ENCODE data around the gene UPK2.
A peak's percentile ranks its signal among the peaks of the same experiment; 100 is the strongest.
"Not testable (repeated sequence)": the region's sequence is repeated elsewhere in the genome, so short reads cannot be mapped to it uniquely, and the experiment has no call there.

Gene UPK2

GRCh38 chr11:118935376-118935775 is 20.7 kb upstream of the UPK2 start:
- DNase-seq, result no peak

- DNase-seq, result no peak
These were observed 17.4 kb upstream of the UPK2 start for GRCh38 chr11:118938491-118939403.

DNA sequence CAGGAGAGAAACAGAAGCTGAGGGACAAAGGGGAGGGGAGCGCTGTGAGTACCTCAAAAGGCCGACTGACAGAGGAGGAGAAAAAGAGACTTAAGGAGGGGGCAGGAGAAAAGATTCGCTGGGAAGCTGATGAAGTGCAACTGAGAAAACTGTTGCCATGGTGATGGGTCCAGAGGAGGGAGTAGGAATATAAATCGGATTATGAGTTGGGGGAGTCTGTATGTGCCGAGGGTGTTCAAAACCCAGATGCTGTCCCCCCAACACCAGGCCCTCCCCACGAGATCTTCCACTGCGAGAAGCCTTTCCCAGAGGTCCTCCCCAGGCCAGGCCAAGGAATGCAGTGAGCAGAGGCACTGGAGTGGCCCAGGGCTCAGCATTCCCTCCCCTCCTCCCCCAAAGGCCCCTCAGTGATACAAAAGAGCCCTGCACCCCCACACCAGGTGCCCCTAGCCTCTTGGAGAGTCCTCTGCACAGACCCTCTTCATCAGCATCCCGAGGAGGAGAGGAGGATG is 16.6 kb upstream of the UPK2 start:
- DNase-seq, result peak in 2 of 51 donors; percentile 15 to 27

- DNase-seq, result peak in 16 of 51 donors; percentile 23 to 60 (median 33)
These were observed 16.0 kb upstream of the UPK2 start for GRCh38 chr11:118939953-118940598.

DNA sequence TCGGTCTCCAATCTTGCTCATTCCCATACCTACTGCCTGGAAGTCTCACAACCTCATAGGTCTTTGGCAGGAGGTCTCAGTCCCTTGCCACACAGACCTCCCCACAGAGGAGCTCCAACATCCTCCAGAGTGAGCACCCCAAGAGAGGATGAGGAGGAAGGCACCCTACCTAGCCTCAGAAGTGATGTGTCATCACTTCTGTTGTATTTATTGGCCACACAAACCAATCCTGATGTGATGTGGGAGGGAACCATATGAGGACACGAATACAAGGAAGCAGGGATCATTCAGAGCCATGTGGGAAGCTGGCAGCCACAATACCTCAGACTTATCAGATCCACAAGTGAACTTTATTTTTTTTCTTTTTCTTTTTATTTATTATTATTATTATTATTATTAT is 9.0 kb upstream of the UPK2 start:
- DNase-seq, result no peak

- DNase-seq, result no peak
These were observed 8.1 kb upstream of the UPK2 start for GRCh38 chr11:118948000-118948399.

DNA sequence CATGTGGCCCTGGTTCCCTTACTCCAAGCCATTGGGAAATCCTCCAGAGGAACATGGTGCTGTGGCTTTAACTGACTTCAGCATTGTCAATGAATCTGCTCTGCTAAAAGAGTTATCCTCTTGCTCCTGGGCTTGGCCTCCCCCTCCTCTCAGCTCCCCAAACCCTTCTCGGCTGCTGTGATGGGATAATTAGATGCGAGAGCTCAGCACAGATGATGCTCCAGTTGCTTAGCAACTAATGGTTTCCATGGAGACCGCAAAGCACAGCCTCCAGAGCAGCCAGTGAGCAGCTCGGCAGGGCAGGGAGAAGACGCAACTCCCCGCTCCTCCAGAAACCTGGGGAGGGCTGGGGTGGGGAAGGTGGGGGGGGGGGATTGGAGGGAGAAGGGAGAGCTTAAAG is 2.8 kb upstream of the UPK2 start:
- peak in 41 of 51 donors; percentile 9 to 89 (median 59) for DNase-seq

GRCh38 chr11:118953976-118954375 is 2.1 kb upstream of the UPK2 start:
- peak in 2 of 51 donors; percentile 4 for DNase-seq

DNA sequence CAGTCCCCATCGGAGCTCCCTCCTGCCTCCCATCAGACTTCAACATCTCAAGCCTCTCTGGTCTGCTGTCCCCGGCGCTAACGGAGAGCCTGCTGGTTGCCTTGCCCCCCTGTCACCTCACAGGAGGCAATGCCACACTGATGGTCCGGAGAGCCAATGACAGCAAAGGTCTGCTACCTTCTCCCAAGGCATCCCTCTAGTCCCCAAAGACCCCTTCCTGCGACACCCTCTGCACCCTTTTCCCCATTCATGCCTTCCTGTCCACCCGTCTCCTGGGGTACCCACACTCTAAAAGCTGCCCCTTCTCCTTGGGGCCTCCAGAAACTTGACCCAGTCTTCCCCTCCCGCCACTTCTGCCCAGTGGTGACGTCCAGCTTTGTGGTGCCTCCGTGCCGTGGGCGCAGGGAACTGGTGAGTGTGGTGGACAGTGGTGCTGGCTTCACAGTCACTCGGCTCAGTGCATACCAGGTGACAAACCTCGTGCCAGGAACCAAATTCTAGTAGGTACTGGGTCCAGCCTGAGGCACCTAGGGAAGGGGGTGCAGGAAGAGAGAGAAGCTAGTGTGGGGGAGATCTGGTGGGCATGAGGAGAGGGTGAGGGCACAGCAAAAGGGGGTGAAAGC is 860 bp downstream of the UPK2 start:
- no peak for DNase-seq

- DNase-seq, result no peak
These were observed 1.5 kb downstream of the UPK2 start for GRCh38 chr11:118957549-118957948.

DNA sequence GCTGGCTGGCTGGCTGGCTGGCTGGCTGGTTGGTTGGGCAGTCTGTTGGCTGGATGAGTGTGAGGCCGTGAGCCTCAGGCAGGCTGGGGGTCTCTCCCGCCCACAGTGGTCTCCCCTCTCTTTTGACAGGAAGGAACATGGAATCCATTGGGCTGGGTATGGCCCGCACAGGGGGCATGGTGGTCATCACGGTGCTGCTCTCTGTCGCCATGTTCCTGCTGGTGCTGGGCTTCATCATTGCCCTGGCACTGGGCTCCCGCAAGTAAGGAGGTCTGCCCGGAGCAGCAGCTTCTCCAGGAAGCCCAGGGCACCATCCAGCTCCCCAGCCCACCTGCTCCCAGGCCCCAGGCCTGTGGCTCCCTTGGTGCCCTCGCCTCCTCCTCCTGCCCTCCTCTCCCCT is 1.9 kb downstream of the UPK2 start:
- no peak for DNase-seq

DNA sequence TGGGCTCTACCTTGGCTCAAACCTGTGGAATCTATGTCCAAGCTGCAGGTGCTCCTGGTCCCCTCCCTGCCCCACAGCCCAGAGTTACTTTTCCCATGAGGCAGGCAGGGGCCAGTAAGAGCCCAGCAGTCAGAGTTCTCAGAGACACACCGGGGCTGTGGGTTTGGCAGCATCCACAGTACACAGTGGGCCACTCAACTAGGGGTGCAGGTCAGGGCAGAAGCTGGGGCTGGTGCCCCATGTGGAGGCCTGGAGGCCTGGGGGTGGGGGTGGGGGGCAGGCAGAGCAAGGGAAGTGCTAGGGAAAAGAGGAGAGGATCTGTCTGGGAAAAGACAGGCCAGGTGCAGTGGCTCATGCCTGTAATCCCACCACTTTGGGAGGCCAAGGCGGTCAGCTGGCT is 2.5 kb downstream of the UPK2 start:
- DNase-seq, result no peak

GRCh38 chr11:118961189-118961588 is 5.1 kb downstream of the UPK2 start:
- no peak for DNase-seq

DNA sequence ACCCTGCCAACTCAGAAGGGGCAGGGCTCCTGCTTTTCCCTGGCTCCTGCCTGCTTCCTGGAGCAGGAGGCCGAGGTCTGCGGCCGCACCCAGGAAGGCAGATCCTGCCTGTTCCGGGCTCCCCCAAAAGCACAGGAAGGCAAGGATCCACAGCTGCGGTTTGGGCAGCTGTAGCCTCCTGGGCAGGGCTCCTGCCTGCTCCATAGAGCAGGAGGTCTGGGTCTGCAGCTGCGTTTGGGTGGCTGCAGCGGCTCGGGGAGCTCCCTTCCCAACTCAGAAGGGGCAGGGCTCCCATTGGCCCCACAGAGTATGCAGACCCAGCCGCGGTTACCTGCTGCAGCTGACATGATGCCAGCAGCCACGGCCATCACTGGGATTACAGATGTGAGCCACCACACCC is 5.5 kb downstream of the UPK2 start:
- DNase-seq, result no peak

- DNase-seq, result not testable (repeated sequence)
These were observed 13.4 kb downstream of the UPK2 start for GRCh38 chr11:118969508-118969907.

GRCh38 chr11:118971646-118972045 is 15.5 kb downstream of the UPK2 start, which contains the start of gene FOXR1:
FOXR1 (plus strand) TSS chr11:118971761; CDS start chr11:118971932, 171 bp downstream.
- DNase-seq, result no peak

DNA sequence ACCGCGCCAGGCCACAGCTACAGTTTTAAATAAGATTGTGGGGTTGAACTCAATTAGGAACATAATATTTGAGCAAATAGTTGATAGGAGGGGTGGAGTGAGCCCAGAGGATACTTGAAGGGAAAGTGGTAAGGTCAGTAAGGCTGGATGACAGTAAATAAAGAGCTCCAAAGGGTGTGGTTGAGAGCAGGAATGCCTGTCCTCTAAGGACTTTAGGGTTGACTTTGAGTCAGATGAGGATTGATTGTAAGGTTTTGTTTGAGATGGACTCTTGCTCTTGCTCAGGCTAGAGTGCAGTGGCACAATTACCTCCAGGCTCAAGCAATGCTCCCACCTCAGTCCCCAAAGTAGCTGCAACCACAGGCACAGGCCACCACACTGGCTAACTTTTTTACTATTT is 17.9 kb downstream of the UPK2 start:
- DNase-seq, result no peak

DNA sequence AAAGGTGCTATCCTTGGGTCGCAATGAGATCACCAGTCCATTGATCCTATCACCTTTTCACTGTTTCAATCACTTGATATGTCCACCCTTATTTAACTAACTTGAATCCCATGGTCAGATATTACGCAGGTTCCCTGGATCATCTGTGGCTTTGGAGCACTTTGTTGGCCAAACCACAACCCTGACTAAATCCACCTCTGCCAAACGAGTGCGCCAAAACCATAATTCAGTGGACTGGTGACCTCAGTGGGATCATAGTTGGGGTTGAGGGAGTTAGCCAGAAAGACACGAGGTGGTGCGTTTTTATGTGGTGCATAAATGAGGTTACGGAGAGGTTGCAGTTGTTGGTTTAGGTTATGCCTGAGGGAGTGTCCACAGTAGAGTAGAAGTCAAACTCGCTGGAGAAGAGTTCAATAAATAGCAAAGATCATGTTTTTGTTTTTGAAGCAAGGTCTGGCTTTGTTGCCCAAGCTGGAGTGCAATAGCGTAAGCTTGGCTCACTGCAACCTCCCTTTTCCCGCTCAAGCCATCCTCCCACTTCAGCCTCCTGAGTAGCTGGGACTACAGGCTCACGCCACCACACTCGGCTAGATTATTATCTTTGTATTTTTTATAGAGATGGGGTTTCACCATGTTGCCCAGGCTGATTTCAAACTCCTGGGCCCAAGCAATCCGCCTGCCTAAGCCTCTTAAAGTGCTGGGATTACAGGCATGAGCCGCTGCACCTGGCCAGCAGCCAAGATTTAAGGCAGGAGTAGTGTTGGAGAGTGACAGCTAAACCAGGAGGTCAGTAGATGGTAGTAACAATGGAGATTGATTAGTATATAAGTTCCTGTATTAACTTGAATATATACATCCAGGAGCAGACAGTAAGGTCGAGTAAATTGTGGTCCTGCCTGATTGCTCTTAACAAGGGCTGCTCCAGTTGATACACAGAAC is 19.9 kb downstream of the UPK2 start:
- DNase-seq, result no peak

DNA sequence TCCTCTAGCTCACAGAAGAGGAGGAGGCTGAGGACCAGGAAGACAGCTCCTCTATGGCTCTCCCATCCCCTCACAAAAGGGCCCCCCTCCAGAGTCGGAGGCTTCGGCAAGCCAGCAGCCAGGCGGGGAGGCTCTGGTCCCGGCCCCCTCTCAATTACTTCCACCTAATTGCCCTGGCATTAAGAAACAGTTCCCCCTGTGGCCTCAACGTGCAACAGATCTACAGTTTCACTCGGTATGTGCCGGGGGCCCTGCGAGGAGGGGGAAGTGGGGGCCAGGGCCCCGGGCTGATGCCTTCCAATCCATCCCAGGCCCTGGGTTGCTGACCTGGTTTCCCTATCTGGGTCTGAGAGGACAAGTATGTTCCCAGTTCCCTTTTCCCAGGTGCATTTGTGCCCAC is 23.3 kb downstream of the UPK2 start:
- no peak for DNase-seq

DNA sequence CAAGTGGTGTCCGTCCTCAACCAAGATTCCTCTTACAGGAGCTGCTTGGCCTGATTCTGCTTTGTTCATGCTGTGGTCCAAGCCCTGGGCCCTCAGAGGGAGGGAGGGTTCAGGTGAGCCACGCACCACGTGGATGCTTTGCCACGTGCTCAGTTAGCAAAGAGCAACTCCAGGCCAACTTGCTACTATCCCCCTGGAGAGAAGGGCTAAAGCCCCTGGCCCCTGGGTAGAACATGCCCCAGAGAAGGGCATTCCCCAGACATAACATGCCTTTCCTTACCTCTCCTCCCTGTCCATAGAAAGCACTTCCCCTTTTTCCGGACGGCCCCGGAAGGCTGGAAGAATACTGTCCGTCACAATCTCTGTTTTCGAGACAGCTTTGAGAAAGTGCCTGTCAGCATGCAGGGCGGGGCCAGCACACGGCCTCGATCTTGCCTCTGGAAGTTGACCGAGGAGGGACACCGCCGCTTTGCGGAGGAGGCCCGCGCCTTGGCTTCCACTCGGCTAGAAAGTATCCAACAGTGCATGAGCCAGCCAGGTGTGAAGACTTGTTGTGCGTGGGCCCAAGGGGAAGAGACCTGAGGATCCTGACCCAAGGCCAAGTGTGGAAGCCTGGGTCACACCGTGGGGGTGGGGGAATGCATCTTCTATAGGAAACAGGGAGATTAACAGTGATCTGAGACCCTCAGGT is 24.2 kb downstream of the UPK2 start:
- peak in 9 of 51 donors; percentile 1 to 14 (median 7) for DNase-seq
